GM12878 (cell line): ENCODE measurements around the gene GPI.

Experiments used
- BACH1 ChIP-seq: fragments of 450-650 bp; IDR thresholded peaks from 2 replicates; pipeline ENCODE4 v1.6.1; 2017; ENCODE audit warnings: mild to moderate bottlenecking, borderline replicate concordance
- CEBPB ChIP-seq, 2 experiments: fragments of 150-350 bp in 1 of 2; IDR thresholded peaks; 2 replicates each; pipeline ENCODE4 v1.6.1; 2012 to 2014; ENCODE audit warnings: low read depth in 2 of 2, low read length in 2 of 2, borderline replicate concordance in 1 of 2, inconsistent platforms in 1 of 2
- CTCF ChIP-seq, 3 experiments: IDR thresholded peaks in 2 of 3; conservative IDR thresholded peaks in 1 of 3; 2 replicates each; pipeline ENCODE4 v1.5.1; 2011; ENCODE audit warnings: low read depth in 3 of 3, low read length in 3 of 3, mild to moderate bottlenecking in 3 of 3, control low read depth in 2 of 3, moderate library complexity in 2 of 3, inconsistent platforms in 1 of 3, mixed read lengths in 1 of 3; ENCODE audit not compliant: control insufficient read depth in 2 of 3, insufficient read depth in 1 of 3; ENCODE audit errors: extremely low read depth in 1 of 3
- EP300 ChIP-seq, 2 experiments: fragments of 150-350 bp in 1 of 2; IDR thresholded peaks; 2 replicates each; pipeline ENCODE4 v1.6.1; 2011 to 2012; ENCODE audit warnings: low read depth in 2 of 2, low read length in 2 of 2, borderline replicate concordance in 1 of 2, improper control_type of control experiment in 1 of 2, inconsistent platforms in 1 of 2; ENCODE audit not compliant: control insufficient read depth in 1 of 2
- IRF4 ChIP-seq: IDR thresholded peaks from 2 replicates; pipeline ENCODE4 v1.6.1; 2011; ENCODE audit warnings: low read depth, low read length
- NR2C2 ChIP-seq: IDR thresholded peaks from 2 replicates; pipeline ENCODE4 v1.6.1; 2011; ENCODE audit warnings: borderline replicate concordance, low read depth; ENCODE audit not compliant: control insufficient read depth, insufficient read length
- POLR2A ChIP-seq: IDR thresholded peaks from 2 replicates; pipeline ENCODE4 v1.6.1; 2011; ENCODE audit warnings: low read depth, mild to moderate bottlenecking, low read length
- POLR2AphosphoS5 ChIP-seq: IDR thresholded peaks from 2 replicates; pipeline ENCODE4 v1.6.1; 2011; ENCODE audit warnings: mild to moderate bottlenecking, low read length, inconsistent platforms
- SMC3 ChIP-seq: IDR thresholded peaks from 2 replicates; pipeline ENCODE4 v1.6.1; 2011; ENCODE audit warnings: low read length, improper control_type of control experiment, borderline replicate concordance
- SRF ChIP-seq, 2 experiments: IDR thresholded peaks; 2 replicates each; pipeline ENCODE4 v1.6.1; 2011; ENCODE audit warnings: low read depth in 2 of 2, low read length in 2 of 2, mild to moderate bottlenecking in 1 of 2, moderate library complexity in 1 of 2
- TAF1 ChIP-seq: IDR thresholded peaks from 2 replicates; pipeline ENCODE4 v1.6.1; 2011; ENCODE audit warnings: mild to moderate bottlenecking, low read depth, low read length, borderline replicate concordance
- YY1 ChIP-seq: IDR thresholded peaks from 2 replicates; pipeline ENCODE4 v1.6.1; 2011; ENCODE audit warnings: low read depth, mild to moderate bottlenecking, low read length
- ZNF274 ChIP-seq: IDR thresholded peaks from one replicate; pipeline ENCODE4 v1.8.0; 2011; ENCODE audit not compliant: insufficient read length, insufficient read depth
- TF ChIP-seq, protein P1 (sequence below): IDR thresholded peaks from 2 replicates; pipeline ENCODE4 v1.6.1; 2011; ENCODE audit warnings: mild to moderate bottlenecking, low read depth, low read length, moderate library complexity; ENCODE audit not compliant: insufficient replicate concordance

- TF ChIP-seq CTCF (IDR thresholded peaks at IDR 0.05 in 2 of 3, conservative IDR thresholded peaks at IDR 0.05 in 1 of 3; ENCODE audit: control insufficient read depth in 2 of 3, extremely low read depth in 1 of 3, insufficient read depth in 1 of 3, low read depth in 3 of 3, low read length in 3 of 3) (no peak), NR2C2 (no peak), EP300 (IDR thresholded peaks at IDR 0.05; ENCODE audit: borderline replicate concordance in 1 of 2, control insufficient read depth in 1 of 2, low read depth in 2 of 2, low read length in 2 of 2) (no peak), ZNF274 (no peak), IRF4 (no peak), BACH1 (no peak), SMC3 (no peak), SRF (IDR thresholded peaks at IDR 0.05; ENCODE audit: low read depth in 2 of 2, low read length in 2 of 2) (no peak), POLR2AphosphoS5 (no peak), YY1 (no peak), TAF1 (no peak), CEBPB (IDR thresholded peaks at IDR 0.05; ENCODE audit: borderline replicate concordance in 1 of 2, low read depth in 2 of 2, low read length in 2 of 2) (no peak), POLR2A (no peak)
- TF ChIP-seq, protein P1, sequence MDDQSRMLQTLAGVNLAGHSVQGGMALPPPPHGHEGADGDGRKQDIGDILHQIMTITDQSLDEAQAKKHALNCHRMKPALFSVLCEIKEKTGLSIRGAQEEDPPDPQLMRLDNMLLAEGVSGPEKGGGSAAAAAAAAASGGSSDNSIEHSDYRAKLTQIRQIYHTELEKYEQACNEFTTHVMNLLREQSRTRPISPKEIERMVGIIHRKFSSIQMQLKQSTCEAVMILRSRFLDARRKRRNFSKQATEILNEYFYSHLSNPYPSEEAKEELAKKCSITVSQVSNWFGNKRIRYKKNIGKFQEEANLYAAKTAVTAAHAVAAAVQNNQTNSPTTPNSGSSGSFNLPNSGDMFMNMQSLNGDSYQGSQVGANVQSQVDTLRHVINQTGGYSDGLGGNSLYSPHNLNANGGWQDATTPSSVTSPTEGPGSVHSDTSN = no peak
Measured at GRCh38 chr19:34380639-34381241, 15.7 kb downstream of the GPI start.
